ENCODE results near the gene SAPCD1.

SAPCD1 gene

GRCh38 chr6:31785475-31785874 lies 23.0 kb downstream of the SAPCD1 start:
- no peak overlapping the region for H3K27ac ChIP-seq
- TF ChIP-seq, protein P1, sequence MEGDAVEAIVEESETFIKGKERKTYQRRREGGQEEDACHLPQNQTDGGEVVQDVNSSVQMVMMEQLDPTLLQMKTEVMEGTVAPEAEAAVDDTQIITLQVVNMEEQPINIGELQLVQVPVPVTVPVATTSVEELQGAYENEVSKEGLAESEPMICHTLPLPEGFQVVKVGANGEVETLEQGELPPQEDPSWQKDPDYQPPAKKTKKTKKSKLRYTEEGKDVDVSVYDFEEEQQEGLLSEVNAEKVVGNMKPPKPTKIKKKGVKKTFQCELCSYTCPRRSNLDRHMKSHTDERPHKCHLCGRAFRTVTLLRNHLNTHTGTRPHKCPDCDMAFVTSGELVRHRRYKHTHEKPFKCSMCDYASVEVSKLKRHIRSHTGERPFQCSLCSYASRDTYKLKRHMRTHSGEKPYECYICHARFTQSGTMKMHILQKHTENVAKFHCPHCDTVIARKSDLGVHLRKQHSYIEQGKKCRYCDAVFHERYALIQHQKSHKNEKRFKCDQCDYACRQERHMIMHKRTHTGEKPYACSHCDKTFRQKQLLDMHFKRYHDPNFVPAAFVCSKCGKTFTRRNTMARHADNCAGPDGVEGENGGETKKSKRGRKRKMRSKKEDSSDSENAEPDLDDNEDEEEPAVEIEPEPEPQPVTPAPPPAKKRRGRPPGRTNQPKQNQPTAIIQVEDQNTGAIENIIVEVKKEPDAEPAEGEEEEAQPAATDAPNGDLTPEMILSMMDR (IDR thresholded peaks at IDR 0.05) = no peak
- no peak for TF ChIP-seq ZFX (IDR thresholded peaks at IDR 0.05; ENCODE audit: borderline replicate concordance)

- H3K27ac ChIP-seq = no peak overlapping the region
Observed at GRCh38 chr6:31791324-31792089, 29.1 kb downstream of the SAPCD1 start.

DNA sequence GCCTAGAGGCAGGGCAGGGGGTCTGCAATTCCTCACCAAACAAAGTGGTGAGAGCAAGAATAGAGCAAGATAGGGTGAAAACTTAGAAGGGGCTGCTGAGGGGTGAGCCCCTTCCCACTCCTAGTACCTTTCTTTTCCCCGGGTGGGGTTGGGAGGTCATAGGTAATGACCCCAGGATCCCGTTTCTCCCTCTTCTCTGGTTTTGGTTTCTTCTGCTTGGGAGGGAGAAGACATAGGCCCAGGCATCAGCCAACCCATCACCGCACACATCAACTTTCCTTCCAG lies 29.6 kb downstream of the SAPCD1 start:
- no peak overlapping the region for H3K27ac ChIP-seq

More at GRCh38 chr6:31791324-31792089, 29.1 kb downstream of the SAPCD1 start:
- TF ChIP-seq, protein P1 (IDR thresholded peaks at IDR 0.05) = peak; percentile 85
- no peak for TF ChIP-seq ZFX (IDR thresholded peaks at IDR 0.05; ENCODE audit: borderline replicate concordance)

GRCh38 chr6:31792761-31793171 lies 30.3 kb downstream of the SAPCD1 start:
- no peak for TF ChIP-seq ZFX (IDR thresholded peaks at IDR 0.05; ENCODE audit: borderline replicate concordance)
- TF ChIP-seq, protein P1 (IDR thresholded peaks at IDR 0.05) = no peak
- H3K27ac ChIP-seq = no peak overlapping the region

More for the DNA sequence above, 29.6 kb downstream of the SAPCD1 start:
- TF ChIP-seq, protein P1 (IDR thresholded peaks at IDR 0.05) = no peak
- no peak for TF ChIP-seq ZFX (IDR thresholded peaks at IDR 0.05; ENCODE audit: borderline replicate concordance)

DNA sequence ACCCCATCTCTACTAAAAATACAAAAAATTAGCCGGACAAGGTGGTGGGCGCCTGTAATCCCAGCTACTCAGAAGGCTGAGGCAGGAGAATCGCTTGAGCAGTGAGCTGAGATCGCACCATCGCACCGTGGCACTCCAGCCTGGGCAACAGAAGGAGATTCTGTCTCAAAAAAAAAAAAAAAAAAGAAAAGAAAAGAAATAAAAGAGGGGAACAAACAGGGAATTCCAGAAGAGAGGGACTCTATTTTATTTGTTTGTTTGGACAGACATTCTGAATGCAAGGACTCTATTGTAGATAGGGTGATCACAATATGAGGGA lies 31.4 kb downstream of the SAPCD1 start:
- H3K27ac ChIP-seq = peak overlapping the region; percentile 88

DNA sequence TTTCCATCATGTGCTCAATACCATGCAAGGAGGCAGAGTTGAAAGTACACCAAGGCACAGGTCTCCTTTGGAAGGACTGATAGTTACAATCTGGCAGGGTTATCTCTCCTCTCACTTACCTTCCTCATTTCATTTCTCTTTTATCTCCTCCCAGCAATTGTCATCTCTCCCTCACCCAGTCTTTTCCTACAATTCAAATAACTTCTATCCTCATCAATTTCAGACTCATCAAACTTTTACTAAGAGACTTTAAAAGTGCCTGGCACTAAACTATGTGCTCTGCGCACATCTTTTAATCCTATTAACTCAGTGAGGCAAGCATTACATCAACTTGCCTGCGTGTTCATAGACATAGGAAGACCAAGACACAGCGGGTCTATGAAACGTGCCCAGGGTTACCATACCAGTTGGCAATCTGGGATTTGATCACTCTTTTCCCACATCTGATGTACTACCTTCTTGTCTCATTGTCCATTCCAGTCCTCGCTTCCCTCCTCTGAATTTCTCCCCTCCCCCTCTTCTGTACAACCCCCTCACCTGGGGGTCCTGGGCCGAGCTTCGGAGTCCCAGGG lies 31.9 kb downstream of the SAPCD1 start:
- TF ChIP-seq ZFX (IDR thresholded peaks at IDR 0.05; ENCODE audit: borderline replicate concordance) = no peak
- TF ChIP-seq, protein P1 (IDR thresholded peaks at IDR 0.05) = no peak
- peak overlapping the region; percentile 88 for H3K27ac ChIP-seq

DNA sequence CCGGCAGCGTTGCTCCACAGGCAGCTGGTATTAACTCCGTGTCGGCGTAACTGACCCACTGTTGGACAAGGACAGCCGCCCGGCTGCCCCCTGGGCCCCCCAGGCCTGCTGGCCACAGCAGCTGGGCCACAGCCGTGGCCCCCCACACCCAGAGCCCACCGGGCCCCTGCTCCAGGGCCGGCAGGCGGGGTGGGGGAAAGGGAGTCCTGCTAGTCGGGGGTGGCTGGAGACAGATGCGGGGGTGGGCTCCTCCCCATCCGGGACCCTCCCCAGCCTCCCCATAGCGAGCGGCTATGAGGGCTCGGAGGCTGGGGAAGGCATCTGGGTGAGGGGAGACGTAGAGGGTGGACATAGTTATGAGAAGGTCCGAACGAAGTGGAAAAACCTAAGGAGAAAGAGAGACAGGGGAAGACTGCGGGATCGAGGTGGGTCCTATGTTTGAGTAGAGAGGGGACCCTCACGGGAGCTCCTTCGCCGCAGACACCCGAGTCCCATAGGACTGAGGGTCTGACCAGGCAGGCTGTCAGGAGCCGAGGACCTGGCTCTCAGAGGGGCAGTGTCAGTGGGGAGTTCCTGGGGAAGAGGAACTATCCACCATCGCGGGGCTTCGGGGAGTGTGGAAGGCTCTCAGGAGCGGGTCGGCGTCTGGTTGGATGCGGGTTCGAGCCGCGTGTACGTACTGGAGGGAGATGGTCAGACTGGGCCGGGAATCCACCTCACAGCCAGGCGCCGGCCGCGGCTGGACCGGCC lies 32.6 kb downstream of the SAPCD1 start:
- peak overlapping the region; percentile 88 for H3K27ac ChIP-seq
- TF ChIP-seq, protein P1 (IDR thresholded peaks at IDR 0.05) = no peak
- no peak for TF ChIP-seq ZFX (IDR thresholded peaks at IDR 0.05; ENCODE audit: borderline replicate concordance)

Data from 22Rv1 (cell line).